GM19023 (cell line): ENCODE data around the gene FAM3C.

ENCODE experiments used
- ATAC-seq: cut with Tn5 transposase; IDR thresholded peaks from one replicate; pipeline ENCODE4 v1.9.1; 2021; ENCODE audit warnings: mild to moderate bottlenecking, moderate library complexity; ENCODE audit not compliant: unreplicated experiment

The FAM3C gene

GRCh38 chr7:121383235-121383910, 12.7 kb downstream of the FAM3C start:
- ATAC-seq: no peak

GRCh38 chr7:121382473-121382872, 13.6 kb downstream of the FAM3C start:
- ATAC-seq: no peak

DNA sequence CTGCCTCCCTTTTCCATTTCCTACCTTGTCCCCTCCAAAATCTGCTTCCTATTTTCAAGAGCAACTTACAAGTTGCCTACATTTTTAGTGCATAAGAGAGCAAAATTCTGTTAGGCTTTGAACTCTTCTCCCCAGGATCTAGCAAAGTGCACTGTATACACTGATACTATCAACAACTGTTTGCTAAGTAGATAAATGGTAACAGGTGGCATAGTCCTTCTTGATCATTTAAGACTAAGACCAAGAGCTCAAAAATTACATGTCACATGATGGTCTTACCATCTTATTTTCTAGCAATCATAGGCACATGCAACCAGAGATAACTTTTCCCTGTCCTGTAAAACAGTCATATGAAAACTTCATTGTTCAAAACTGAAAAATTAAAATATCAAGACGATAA, 16.2 kb downstream of the FAM3C start:
- no peak for ATAC-seq

DNA sequence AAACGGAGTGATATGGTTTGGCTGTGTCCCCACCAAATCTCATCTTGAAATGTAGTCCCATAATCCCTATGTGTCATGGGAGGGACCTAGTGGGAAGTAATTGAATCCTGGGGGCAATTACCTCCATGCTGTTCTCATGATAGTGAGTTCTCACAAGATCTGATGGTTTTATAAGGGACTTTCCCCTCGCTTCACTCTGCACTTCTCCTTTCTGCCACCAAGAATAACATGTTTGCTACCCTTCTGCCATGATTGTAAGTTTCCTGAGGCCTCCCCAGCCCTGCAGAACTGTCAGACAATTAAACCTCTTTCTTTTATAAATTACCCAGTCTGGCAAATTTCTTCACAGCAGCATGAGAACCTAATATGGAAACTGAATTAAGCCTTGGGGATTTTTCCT, 19.1 kb downstream of the FAM3C start:
- ATAC-seq: no peak

- ATAC-seq: no peak
These were observed 22.9 kb downstream of the FAM3C start for GRCh38 chr7:121373177-121373576.

- peak; percentile 81 for ATAC-seq
These were observed 23.6 kb downstream of the FAM3C start for GRCh38 chr7:121372376-121373010.

DNA sequence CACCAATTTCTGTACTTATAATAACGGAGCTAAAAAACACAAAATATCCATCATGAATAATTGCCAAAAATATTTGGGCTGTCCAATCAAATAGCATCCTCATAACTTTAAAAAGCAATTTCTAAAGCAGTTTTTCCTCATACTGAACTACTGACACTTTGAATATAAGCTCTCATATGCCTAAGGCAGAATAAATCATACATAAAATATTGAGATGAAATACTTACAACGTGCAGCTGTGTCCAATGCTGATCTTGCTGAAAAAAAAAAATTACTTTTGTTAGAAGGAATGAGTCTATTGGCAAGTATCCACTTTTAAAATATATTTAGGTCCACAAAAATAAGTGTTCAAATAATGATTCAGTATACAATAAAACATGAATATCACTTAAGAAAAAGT, 24.2 kb downstream of the FAM3C start:
- ATAC-seq: no peak

DNA sequence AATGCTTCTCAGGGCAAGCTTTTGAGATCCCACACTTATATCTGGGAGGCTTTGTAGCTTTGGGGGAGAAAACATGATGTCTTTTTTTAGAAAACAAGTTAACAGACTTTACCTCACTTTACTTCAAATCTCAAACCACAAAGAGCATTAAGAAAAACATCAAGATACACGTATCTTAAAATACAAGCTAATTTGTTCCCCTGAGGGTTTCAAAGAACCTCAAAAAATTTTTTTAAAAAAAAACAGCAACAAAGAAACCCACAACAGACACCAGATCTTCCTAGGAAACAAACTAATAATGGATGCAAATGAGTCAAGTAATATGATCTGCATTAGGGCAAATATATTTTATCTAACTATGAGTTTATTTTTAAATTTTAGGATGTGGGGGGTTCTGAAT, 24.7 kb downstream of the FAM3C start:
- no peak for ATAC-seq

DNA sequence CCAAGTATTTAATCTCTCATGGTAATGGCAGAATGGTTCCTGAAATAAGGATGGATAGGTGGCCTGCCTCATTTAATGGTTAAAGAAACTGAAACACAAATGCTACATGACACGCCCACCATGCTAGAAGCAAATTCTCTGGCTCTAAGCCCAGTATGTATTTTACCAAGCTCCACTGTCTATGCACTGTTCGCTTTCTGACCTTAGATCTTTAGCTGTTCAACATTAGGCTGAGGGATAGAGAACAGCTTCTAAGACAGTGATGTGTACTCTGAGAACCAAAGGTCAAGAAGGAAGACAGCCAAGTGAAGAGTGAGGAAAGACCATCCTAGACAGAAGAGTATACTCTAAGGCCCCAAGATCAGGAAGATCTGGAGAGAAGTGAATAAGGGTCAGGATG, 26.6 kb downstream of the FAM3C start:
- ATAC-seq: peak; percentile 48

- ATAC-seq: no peak
These were observed 29.2 kb downstream of the FAM3C start for GRCh38 chr7:121366852-121367431.

- ATAC-seq: no peak
These were observed 35.5 kb downstream of the FAM3C start for GRCh38 chr7:121360564-121360963.

DNA sequence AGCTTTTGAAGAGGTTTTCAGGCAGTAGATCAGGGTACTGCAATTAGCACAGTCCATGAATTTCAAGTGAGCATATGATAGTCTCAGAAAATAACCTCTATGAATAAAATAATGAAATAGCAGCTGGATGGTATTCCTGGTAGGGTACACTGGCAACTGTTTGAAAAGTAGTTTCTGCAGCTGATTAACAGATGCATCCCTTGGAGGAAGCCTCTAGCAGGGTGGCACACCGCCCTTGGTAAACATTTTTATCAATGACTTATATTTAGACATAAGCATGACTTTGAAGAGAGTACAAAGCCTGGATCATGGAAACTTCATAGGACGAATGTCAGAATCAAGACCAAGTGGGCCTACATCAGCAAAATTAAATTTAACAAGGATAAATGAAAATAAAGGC, 40.5 kb downstream of the FAM3C start:
- ATAC-seq: no peak

DNA sequence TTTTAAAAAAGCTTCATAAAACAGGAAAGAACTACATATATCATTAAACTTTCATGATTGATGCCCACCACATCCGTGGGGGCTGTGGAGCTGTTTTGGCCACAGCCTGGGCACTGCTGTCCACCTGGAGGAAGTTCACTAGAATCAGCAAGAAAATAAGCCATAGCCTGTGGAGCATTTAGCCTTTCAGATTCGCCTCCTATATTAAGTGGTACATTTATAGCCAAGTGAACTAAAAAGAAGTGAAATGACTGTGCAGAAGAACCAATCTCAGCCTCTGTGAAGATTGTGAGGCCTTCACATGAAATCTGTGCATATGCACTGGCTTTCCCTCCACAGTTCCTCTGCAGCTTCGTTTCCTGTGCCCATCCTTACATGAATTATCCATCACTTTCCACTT, 43.8 kb downstream of the FAM3C start:
- ATAC-seq: no peak

DNA sequence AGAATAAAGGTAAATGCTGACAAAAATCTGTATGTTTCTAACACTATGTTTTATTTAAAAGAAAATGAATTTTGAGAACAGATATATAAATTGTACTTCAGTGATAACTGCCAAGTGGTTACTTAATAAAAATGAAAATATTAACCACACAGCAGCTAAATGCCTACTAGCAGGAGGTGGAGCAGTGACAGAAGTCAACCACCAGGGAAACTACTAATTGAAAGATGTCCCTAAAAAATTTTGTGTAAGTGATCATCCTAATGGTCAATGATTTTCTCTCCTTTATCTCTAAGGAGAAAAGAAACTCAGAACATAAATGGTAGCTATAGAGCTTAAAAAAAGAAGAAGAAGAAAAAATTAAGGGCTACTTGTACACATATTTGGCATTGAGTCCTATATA, 44.4 kb downstream of the FAM3C start:
- ATAC-seq: no peak

DNA sequence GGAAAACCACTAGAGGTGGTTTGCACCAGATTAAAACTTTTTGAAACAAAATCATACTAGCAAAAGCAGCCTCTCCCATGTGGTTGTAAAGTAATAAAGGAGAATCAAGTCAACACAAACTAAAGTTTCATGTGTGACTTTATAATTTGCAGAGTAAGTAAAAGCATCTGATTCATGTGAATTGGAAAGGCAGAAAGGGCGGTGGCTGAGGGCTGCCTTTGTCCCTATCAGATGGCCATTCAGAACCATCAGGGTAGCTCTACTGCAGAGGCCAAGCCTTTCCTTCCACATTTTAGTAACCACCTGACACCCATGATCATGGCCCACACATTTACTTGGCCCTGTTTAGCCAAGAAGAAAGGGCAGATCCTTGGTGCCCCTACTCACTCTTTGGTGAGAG, 51.6 kb downstream of the FAM3C start:
- no peak for ATAC-seq

GRCh38 chr7:121344093-121344492, 52.0 kb downstream of the FAM3C start:
- ATAC-seq: no peak

- ATAC-seq: no peak
These were observed 52.8 kb downstream of the FAM3C start for GRCh38 chr7:121343302-121343701.

DNA sequence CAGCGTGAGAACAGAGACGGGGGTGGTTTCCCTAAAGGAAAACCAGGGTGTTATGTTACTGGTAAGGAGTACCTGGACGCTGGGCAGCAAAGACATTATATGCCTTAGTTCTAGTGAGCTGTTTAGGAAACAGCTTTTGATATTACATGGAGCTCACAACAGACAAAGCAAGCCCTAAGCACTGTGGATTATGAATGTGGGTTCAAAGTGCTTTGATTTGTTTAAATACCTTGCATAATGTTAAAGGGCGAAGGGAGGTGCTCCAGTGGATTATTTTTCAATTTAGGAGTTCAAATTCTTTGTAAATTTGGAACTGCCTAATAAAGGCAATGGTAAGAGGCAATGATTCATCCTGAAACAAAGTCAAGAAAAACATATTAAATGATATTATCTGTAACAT, 53.5 kb downstream of the FAM3C start:
- no peak for ATAC-seq

- no peak for ATAC-seq
These were observed 54.2 kb downstream of the FAM3C start for GRCh38 chr7:121341933-121342332.

DNA sequence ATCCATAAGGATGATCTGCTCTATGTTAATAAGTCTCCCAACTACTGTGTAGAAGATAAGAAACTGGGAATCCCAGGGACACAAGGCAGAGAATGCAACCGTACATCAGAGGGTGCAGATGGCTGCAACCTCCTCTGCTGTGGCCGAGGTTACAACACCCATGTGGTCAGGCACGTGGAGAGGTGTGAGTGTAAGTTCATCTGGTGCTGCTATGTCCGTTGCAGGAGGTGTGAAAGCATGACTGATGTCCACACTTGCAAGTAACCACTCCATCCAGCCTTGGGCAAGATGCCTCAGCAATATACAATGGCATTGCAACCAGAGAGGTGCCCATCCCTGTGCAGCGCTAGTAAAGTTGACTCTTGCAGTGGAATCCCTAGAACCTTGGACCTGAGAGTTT, 57.0 kb downstream of the FAM3C start:
- no peak for ATAC-seq

DNA sequence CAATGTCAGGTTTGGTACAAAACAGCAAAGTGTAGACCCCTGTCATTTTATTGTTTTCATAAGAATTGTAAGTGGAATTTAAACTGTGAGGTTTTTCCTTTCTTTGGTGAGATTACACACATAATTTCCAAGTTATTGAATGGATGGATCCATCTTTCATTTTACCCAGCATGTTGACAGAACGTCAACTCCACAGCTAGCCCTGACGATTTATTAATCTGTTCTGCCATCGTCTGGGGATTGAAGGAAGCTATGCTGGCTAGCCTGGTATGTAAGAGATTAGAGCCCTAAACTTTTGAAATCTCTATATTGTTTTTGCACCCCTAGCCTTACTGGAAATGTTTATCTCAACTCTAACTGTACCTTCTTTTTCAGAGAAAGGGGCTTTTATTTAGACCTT, 58.7 kb downstream of the FAM3C start:
- ATAC-seq: no peak

GRCh38 chr7:121336579-121336978, 59.5 kb downstream of the FAM3C start:
- ATAC-seq: no peak
